Measurements from ENCODE around the gene SRGAP2C.
"Not testable (repeated sequence)": the region's sequence is repeated elsewhere in the genome, so short reads cannot be mapped to it uniquely, and the experiment has no call there.

Gene SRGAP2C

DNA sequence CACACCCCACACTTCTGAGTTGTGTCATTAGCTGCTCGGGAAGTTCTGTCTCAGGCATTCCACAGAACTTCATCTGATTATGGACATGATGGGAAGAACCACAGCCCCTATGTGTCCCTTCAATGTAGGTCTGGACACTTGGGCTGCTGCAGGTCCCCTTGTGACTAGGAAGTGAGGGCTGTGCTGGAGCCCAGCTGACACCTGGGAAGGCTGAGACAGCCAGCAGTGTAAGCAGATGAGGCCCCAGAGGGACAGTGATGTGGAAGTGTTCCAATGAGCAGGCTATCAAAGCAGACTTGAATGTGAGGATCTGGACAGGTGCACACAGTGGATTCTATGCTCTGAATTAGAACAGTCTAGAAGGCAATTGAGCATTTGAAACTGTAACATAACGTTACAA lies 239.2 kb downstream of the SRGAP2C start:
- not testable (repeated sequence) for DNase-seq (ENCODE audit: low read depth)

DNA sequence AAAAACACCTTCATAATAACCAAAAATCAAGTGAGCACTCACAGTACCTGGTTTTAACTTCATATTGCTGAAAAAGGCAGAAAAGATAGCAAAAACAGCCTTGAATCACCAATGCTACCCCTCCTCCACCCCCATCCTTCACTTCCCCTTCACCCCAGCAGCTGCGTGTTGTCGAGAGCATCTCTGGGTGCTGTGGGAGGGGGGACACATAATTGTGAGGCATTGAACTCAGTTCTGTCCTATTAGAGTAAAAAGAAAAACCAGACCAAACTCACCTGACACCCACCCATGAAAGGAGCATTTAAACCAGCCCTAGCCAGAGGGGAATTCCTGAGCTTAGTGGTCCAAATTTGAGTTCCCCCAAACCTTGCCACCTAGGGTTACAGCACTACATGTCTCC lies 248.7 kb downstream of the SRGAP2C start:
- DNase-seq (ENCODE audit: low read depth) = not testable (repeated sequence)

DNA sequence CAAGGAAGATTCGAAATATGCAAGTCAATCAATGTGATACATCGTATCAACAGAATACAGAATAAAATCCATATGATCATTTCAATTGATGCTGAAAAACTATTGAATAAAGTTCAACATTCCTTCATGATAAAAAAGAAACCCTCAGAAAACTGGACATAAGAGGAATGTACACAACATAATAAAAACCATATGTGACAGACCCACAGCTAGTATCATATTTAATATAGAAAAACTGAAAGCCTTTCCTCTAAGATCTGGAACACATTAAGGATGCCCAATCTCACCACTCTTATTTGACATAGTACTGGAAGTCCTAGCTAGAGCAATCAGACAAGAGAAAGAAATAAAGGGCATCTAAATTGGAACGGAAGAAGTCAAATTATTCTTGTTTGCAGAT lies 254.1 kb downstream of the SRGAP2C start:
- DNase-seq (ENCODE audit: low read depth) = not testable (repeated sequence)

DNA sequence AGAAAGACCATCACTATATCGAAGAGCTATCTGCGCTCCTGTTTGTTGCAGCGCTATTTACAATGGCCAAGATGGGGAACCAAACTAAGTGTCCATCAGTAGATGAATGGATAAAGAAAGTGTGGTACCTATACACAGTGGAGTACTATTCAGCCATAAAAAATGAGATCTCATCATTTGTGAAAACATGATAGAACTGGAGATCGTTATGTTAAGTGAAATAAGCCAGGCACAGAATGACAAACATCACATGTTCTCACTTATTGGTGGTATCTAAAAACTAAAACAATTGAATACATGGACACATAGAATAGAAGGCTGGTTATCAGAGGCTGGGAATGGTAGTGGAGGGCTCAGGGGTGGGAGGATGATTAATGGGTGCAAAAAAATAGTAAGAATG lies 256.2 kb downstream of the SRGAP2C start:
- no peak for DNase-seq (ENCODE audit: low read depth)

All from stimulated activated CD8-positive, alpha-beta memory T cell treated with anti-CD3 and anti-CD28 coated beads, Interleukin-7, amount 100 ng/mL, for 24 hours (primary cell).